ENCODE measurements around the gene GOSR1.
"Not testable (repeated sequence)": the region's sequence is repeated elsewhere in the genome, so short reads cannot be mapped to it uniquely, and the experiment has no call there.

Gene GOSR1

GRCh38 chr17:30506481-30506880, 29.3 kb downstream of the GOSR1 start:
- H3K9me3 ChIP-seq (ENCODE audit: insufficient read depth, low read depth, low read length) = no peaks in the 10 kb centered on the region
- peaks cover 9% of the 10 kb centered on the region for H3K4me1 ChIP-seq (ENCODE audit: insufficient read depth, low read length)
- H3K27me3 ChIP-seq (ENCODE audit: insufficient read depth, low read length) = no peaks in the 10 kb centered on the region
- no peak overlapping the region for H3K27ac ChIP-seq (ENCODE audit: low read length)
- no peak overlapping the region for H3K9ac ChIP-seq (ENCODE audit: low read depth, low read length)
- H3K4me3 ChIP-seq (ENCODE audit: low read length) = no peak overlapping the region
- peaks cover 55% of the 10 kb centered on the region for H3K36me3 ChIP-seq (ENCODE audit: insufficient read depth, low read depth, low read length)

- Histone ChIP-seq H3K4me1 (ENCODE audit: insufficient read depth, low read length) (no peaks in the 10 kb centered on the region), H3K27me3 (ENCODE audit: insufficient read depth, low read length) (no peaks in the 10 kb centered on the region), H3K36me3 (ENCODE audit: insufficient read depth, low read depth, low read length) (peaks cover 44% of the 10 kb centered on the region), H3K9me3 (ENCODE audit: insufficient read depth, low read depth, low read length) (no peaks in the 10 kb centered on the region), H3K27ac (ENCODE audit: low read length) (no peak overlapping the region), H3K4me3 (ENCODE audit: low read length) (no peak overlapping the region), H3K9ac (ENCODE audit: low read depth, low read length) (no peak overlapping the region)
Observed at GRCh38 chr17:30513346-30513745, 36.1 kb downstream of the GOSR1 start.

GRCh38 chr17:30514895-30515596, 37.8 kb downstream of the GOSR1 start:
- no peaks in the 10 kb centered on the region for H3K9me3 ChIP-seq (ENCODE audit: insufficient read depth, low read depth, low read length)
- H3K9ac ChIP-seq (ENCODE audit: low read depth, low read length) = no peak overlapping the region
- no peaks in the 10 kb centered on the region for H3K27me3 ChIP-seq (ENCODE audit: insufficient read depth, low read length)
- H3K36me3 ChIP-seq (ENCODE audit: insufficient read depth, low read depth, low read length) = peaks cover 53% of the 10 kb centered on the region
- no peak overlapping the region for H3K4me3 ChIP-seq (ENCODE audit: low read length)
- no peaks in the 10 kb centered on the region for H3K4me1 ChIP-seq (ENCODE audit: insufficient read depth, low read length)
- no peak overlapping the region for H3K27ac ChIP-seq (ENCODE audit: low read length)

GRCh38 chr17:30517786-30518185, 40.6 kb downstream of the GOSR1 start:
- Histone ChIP-seq H3K9me3 (ENCODE audit: insufficient read depth, low read depth, low read length) (peaks cover 15% of the 10 kb centered on the region), H3K4me1 (ENCODE audit: insufficient read depth, low read length) (no peaks in the 10 kb centered on the region), H3K27ac (ENCODE audit: low read length) (no peak overlapping the region), H3K27me3 (ENCODE audit: insufficient read depth, low read length) (no peaks in the 10 kb centered on the region), H3K9ac (ENCODE audit: low read depth, low read length) (no peak overlapping the region), H3K4me3 (ENCODE audit: low read length) (no peak overlapping the region), H3K36me3 (ENCODE audit: insufficient read depth, low read depth, low read length) (peaks cover 67% of the 10 kb centered on the region)

GRCh38 chr17:30519166-30519565, 42.0 kb downstream of the GOSR1 start:
- Histone ChIP-seq H3K4me3 (ENCODE audit: low read length) (no peak overlapping the region), H3K27me3 (ENCODE audit: insufficient read depth, low read length) (no peaks in the 10 kb centered on the region), H3K36me3 (ENCODE audit: insufficient read depth, low read depth, low read length) (peaks cover 55% of the 10 kb centered on the region), H3K4me1 (ENCODE audit: insufficient read depth, low read length) (no peaks in the 10 kb centered on the region), H3K9me3 (ENCODE audit: insufficient read depth, low read depth, low read length) (peaks cover 15% of the 10 kb centered on the region), H3K9ac (ENCODE audit: low read depth, low read length) (no peak overlapping the region), H3K27ac (ENCODE audit: low read length) (no peak overlapping the region)

- H3K36me3 ChIP-seq (ENCODE audit: insufficient read depth, low read depth, low read length) = peaks cover 58% of the 10 kb centered on the region
- H3K9me3 ChIP-seq (ENCODE audit: insufficient read depth, low read depth, low read length) = peaks cover 15% of the 10 kb centered on the region
- no peak overlapping the region for H3K27ac ChIP-seq (ENCODE audit: low read length)
- H3K9ac ChIP-seq (ENCODE audit: low read depth, low read length) = no peak overlapping the region
- no peaks in the 10 kb centered on the region for H3K4me1 ChIP-seq (ENCODE audit: insufficient read depth, low read length)
- no peak overlapping the region for H3K4me3 ChIP-seq (ENCODE audit: low read length)
- no peaks in the 10 kb centered on the region for H3K27me3 ChIP-seq (ENCODE audit: insufficient read depth, low read length)
Observed at GRCh38 chr17:30519707-30520106, 42.5 kb downstream of the GOSR1 start.

- Histone ChIP-seq H3K4me3 (ENCODE audit: low read length) (no peak overlapping the region), H3K9ac (ENCODE audit: low read depth, low read length) (no peak overlapping the region), H3K27me3 (ENCODE audit: insufficient read depth, low read length) (no peaks in the 10 kb centered on the region), H3K4me1 (ENCODE audit: insufficient read depth, low read length) (no peaks in the 10 kb centered on the region), H3K36me3 (ENCODE audit: insufficient read depth, low read depth, low read length) (peaks cover 60% of the 10 kb centered on the region), H3K27ac (ENCODE audit: low read length) (no peak overlapping the region), H3K9me3 (ENCODE audit: insufficient read depth, low read depth, low read length) (peaks cover 15% of the 10 kb centered on the region)
Observed at GRCh38 chr17:30520436-30520835, 43.2 kb downstream of the GOSR1 start.

- H3K9me3 ChIP-seq (ENCODE audit: insufficient read depth, low read depth, low read length) = peaks cover 15% of the 10 kb centered on the region
- no peak overlapping the region for H3K9ac ChIP-seq (ENCODE audit: low read depth, low read length)
- no peaks in the 10 kb centered on the region for H3K4me1 ChIP-seq (ENCODE audit: insufficient read depth, low read length)
- no peak overlapping the region for H3K27ac ChIP-seq (ENCODE audit: low read length)
- no peak overlapping the region for H3K4me3 ChIP-seq (ENCODE audit: low read length)
- H3K27me3 ChIP-seq (ENCODE audit: insufficient read depth, low read length) = no peaks in the 10 kb centered on the region
- H3K36me3 ChIP-seq (ENCODE audit: insufficient read depth, low read depth, low read length) = peaks cover 60% of the 10 kb centered on the region
Observed at GRCh38 chr17:30520882-30521281, 43.7 kb downstream of the GOSR1 start.

GRCh38 chr17:30521766-30522165, 44.6 kb downstream of the GOSR1 start:
- H3K4me3 ChIP-seq (ENCODE audit: low read length) = no peak overlapping the region
- peaks cover 57% of the 10 kb centered on the region for H3K36me3 ChIP-seq (ENCODE audit: insufficient read depth, low read depth, low read length)
- H3K9me3 ChIP-seq (ENCODE audit: insufficient read depth, low read depth, low read length) = peaks cover 15% of the 10 kb centered on the region
- no peaks in the 10 kb centered on the region for H3K4me1 ChIP-seq (ENCODE audit: insufficient read depth, low read length)
- no peak overlapping the region for H3K27ac ChIP-seq (ENCODE audit: low read length)
- no peak overlapping the region for H3K9ac ChIP-seq (ENCODE audit: low read depth, low read length)
- no peaks in the 10 kb centered on the region for H3K27me3 ChIP-seq (ENCODE audit: insufficient read depth, low read length)

- not testable (repeated sequence) for H3K27ac ChIP-seq (ENCODE audit: low read length); H3K9ac ChIP-seq (ENCODE audit: low read depth, low read length); H3K4me1 ChIP-seq (ENCODE audit: insufficient read depth, low read length); H3K27me3 ChIP-seq (ENCODE audit: insufficient read depth, low read length); H3K4me3 ChIP-seq (ENCODE audit: low read length)
- H3K36me3 ChIP-seq (ENCODE audit: insufficient read depth, low read depth, low read length) = peaks cover 48% of the 10 kb centered on the region
- H3K9me3 ChIP-seq (ENCODE audit: insufficient read depth, low read depth, low read length) = peaks cover 15% of the 10 kb centered on the region
Observed at GRCh38 chr17:30523236-30523635, 46.0 kb downstream of the GOSR1 start.

GRCh38 chr17:30524847-30525246, 47.6 kb downstream of the GOSR1 start:
- Histone ChIP-seq H3K27me3 (ENCODE audit: insufficient read depth, low read length) (no peaks in the 10 kb centered on the region), H3K9me3 (ENCODE audit: insufficient read depth, low read depth, low read length) (peaks cover 15% of the 10 kb centered on the region), H3K27ac (ENCODE audit: low read length) (no peak overlapping the region), H3K4me3 (ENCODE audit: low read length) (no peak overlapping the region), H3K4me1 (ENCODE audit: insufficient read depth, low read length) (no peaks in the 10 kb centered on the region), H3K9ac (ENCODE audit: low read depth, low read length) (no peak overlapping the region), H3K36me3 (ENCODE audit: insufficient read depth, low read depth, low read length) (peaks cover 41% of the 10 kb centered on the region)

GRCh38 chr17:30526401-30526800, 49.2 kb downstream of the GOSR1 start:
- Histone ChIP-seq H3K9me3 (ENCODE audit: insufficient read depth, low read depth, low read length) (peaks cover 13% of the 10 kb centered on the region), H3K4me3 (ENCODE audit: low read length) (no peak overlapping the region), H3K4me1 (ENCODE audit: insufficient read depth, low read length) (no peaks in the 10 kb centered on the region), H3K27me3 (ENCODE audit: insufficient read depth, low read length) (no peaks in the 10 kb centered on the region), H3K36me3 (ENCODE audit: insufficient read depth, low read depth, low read length) (peaks cover 26% of the 10 kb centered on the region), H3K27ac (ENCODE audit: low read length) (no peak overlapping the region), H3K9ac (ENCODE audit: low read depth, low read length) (no peak overlapping the region)
